Measurements from ENCODE around the gene STXBP6. TPM values are rescaled to one million over a fixed set of nuclear protein-coding genes. Genes with fewer than 3 reads are reported as not detected.

STXBP6 gene
- total and polyA plus RNA-seq, 2 of the 13 experiments (the other 11 are each of a cell fraction or from before 2014, with no cell fraction given): 35.3 to 42.8 TPM

DNA sequence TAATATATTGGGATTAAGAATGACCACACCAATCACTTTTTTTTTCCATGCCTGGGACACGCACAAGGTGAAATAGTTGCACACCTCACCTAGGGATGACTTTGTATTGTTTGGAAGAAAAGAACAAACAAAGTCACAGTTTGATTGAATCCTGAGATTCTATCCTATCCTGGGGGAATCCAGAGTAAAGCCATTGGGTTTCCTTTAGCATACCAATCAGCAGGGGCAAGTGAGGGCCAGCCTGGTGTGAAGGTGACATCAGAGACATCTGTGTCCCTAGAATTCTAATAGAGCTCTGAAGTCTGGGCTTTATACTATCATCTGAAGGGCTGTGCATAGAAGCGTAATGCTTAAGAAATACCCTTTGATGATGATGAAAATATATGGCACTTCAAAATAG lies 199.9 kb downstream of the STXBP6 start (continued):
- TF ChIP-seq, protein P1, sequence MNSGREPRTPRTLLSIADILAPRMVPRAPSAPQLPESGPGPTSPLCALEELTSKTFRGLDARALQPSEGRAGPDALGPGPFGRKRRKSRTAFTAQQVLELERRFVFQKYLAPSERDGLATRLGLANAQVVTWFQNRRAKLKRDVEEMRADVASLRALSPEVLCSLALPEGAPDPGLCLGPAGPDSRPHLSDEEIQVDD (CRISPR knock-in tag; IDR thresholded peaks at IDR 0.05; ENCODE audit: borderline replicate concordance): no peak
- TF ChIP-seq ONECUT2 (CRISPR knock-in tag; IDR thresholded peaks at IDR 0.05) (no peak), SYNCRIP (IDR thresholded peaks at IDR 0.05; ENCODE audit: insufficient read depth, low read depth, low read length) (no peak), ZNF768 (CRISPR knock-in tag; IDR thresholded peaks at IDR 0.05) (no peak), BHLHE40 (IDR thresholded peaks at IDR 0.05; ENCODE audit: low read length) (no peak), DNMT3B (CRISPR knock-in tag; conservative IDR thresholded peaks at IDR 0.05) (no peak), NCOA2 (CRISPR knock-in tag; IDR thresholded peaks at IDR 0.05) (no peak), NPAS2 (CRISPR knock-in tag; IDR thresholded peaks at IDR 0.05; ENCODE audit: borderline replicate concordance) (no peak), ZMYM3 (CRISPR knock-in tag; IDR thresholded peaks at IDR 0.05) (no peak), ZNF136 (CRISPR knock-in tag; IDR thresholded peaks at IDR 0.05; ENCODE audit: low read depth) (no peak), ASH2L (IDR thresholded peaks at IDR 0.05; ENCODE audit: insufficient read length, low read depth, low read length) (no peak), ZNF138 (CRISPR knock-in tag; IDR thresholded peaks at IDR 0.05; ENCODE audit: low read depth) (no peak)
- TF ChIP-seq, protein P2, sequence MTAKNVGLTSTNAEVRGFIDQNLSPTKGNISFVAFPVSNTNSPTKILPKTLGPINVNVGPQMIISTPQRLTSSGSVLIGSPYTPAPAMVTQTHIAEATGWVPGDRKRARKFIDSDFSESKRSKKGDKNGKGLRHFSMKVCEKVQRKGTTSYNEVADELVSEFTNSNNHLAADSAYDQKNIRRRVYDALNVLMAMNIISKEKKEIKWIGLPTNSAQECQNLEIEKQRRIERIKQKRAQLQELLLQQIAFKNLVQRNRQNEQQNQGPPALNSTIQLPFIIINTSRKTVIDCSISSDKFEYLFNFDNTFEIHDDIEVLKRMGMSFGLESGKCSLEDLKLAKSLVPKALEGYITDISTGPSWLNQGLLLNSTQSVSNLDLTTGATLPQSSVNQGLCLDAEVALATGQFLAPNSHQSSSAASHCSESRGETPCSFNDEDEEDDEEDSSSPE (CRISPR knock-in tag; IDR thresholded peaks at IDR 0.05): no peak
- TF ChIP-seq, protein P3, sequence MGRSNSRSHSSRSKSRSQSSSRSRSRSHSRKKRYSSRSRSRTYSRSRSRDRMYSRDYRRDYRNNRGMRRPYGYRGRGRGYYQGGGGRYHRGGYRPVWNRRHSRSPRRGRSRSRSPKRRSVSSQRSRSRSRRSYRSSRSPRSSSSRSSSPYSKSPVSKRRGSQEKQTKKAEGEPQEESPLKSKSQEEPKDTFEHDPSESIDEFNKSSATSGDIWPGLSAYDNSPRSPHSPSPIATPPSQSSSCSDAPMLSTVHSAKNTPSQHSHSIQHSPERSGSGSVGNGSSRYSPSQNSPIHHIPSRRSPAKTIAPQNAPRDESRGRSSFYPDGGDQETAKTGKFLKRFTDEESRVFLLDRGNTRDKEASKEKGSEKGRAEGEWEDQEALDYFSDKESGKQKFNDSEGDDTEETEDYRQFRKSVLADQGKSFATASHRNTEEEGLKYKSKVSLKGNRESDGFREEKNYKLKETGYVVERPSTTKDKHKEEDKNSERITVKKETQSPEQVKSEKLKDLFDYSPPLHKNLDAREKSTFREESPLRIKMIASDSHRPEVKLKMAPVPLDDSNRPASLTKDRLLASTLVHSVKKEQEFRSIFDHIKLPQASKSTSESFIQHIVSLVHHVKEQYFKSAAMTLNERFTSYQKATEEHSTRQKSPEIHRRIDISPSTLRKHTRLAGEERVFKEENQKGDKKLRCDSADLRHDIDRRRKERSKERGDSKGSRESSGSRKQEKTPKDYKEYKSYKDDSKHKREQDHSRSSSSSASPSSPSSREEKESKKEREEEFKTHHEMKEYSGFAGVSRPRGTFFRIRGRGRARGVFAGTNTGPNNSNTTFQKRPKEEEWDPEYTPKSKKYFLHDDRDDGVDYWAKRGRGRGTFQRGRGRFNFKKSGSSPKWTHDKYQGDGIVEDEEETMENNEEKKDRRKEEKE (IDR thresholded peaks at IDR 0.05): no peak

Data from HepG2 (cell line).